HEK293 (cell line): ENCODE results near the gene AMMECR1.

Experiments used
- CTCF ChIA-PET: fragments of 350-600 bp; formaldehyde crosslinking; extraction: SDS; loops from one replicate; lab custom pipeline; 2021; ENCODE audit warnings: antibody characterized with exemption; lab: Yijun Ruan, JAX
- POLR2A ChIA-PET: fragments of 300-600 bp; formaldehyde crosslinking; extraction: SDS; loops from one replicate; lab custom pipeline; 2020; ENCODE audit warnings: antibody characterized with exemption, inconsistent platforms; lab: Yijun Ruan, JAX
- H3K27ac ChIP-seq: fragments of 200-500 bp; sonication (Bioruptor generic); 2 replicates; pipeline ENCODE4 v1.5.1; 2014; ENCODE audit warnings: low read depth, low read length, control low read depth, inconsistent platforms; ENCODE audit errors: extremely low read depth
- H3K36me3 ChIP-seq, 2 experiments: fragments of 200-500 bp in 1 of 2; sonication (Bioruptor generic) in 1 of 2; 1 replicate in 1 of 2; 2 replicates in 1 of 2; pipeline ENCODE4 v1.5.1; 2014 to 2017; ENCODE audit warnings: inconsistent platforms in 2 of 2, low read length in 2 of 2; ENCODE audit not compliant: control insufficient read depth in 2 of 2, insufficient read depth in 1 of 2
- H3K4me1 ChIP-seq: fragments of 200-500 bp; sonication (Bioruptor generic); 2 replicates; pipeline ENCODE4 v1.5.1; 2014; ENCODE audit warnings: mild to moderate bottlenecking, low read length, inconsistent platforms; ENCODE audit not compliant: control insufficient read depth, insufficient read depth
- H3K4me3 ChIP-seq: 2 replicates; pipeline ENCODE4 v1.5.1; 2011; ENCODE audit warnings: low read depth, mild to moderate bottlenecking, control low read depth, low read length, moderate library complexity
- H3K9me3 ChIP-seq: fragments of 200-500 bp; sonication (Bioruptor generic); 2 replicates; pipeline ENCODE4 v1.5.1; 2014; ENCODE audit warnings: low read depth, low read length, inconsistent platforms; ENCODE audit not compliant: control insufficient read depth, insufficient read depth
- BCL11A ChIP-seq: fragments of 450-650 bp; formaldehyde crosslinking; IDR thresholded peaks from 2 replicates; pipeline ENCODE4 v1.5.1; 2016; ENCODE audit warnings: low read depth, missing biosample characterization, missing genetic modification characterization
- EGR2 ChIP-seq: fragments of 450-650 bp; formaldehyde crosslinking; IDR thresholded peaks from 2 replicates; pipeline ENCODE4 v1.5.1; 2016; ENCODE audit warnings: low read depth, missing biosample characterization, missing genetic modification characterization
- HOXC10 ChIP-seq: sonication (generic); formaldehyde crosslinking; IDR thresholded peaks from 2 replicates; pipeline ENCODE4 v1.8.1; 2023; ENCODE audit warnings: mild to moderate bottlenecking, missing genetic modification reagents
- KLF8 ChIP-seq: fragments of 450-650 bp; formaldehyde crosslinking; IDR thresholded peaks from 2 replicates; pipeline ENCODE4 v1.5.1; 2016; ENCODE audit warnings: missing biosample characterization, missing genetic modification characterization
- PRDM1 ChIP-seq: fragments of 450-650 bp; formaldehyde crosslinking; IDR thresholded peaks from 2 replicates; pipeline ENCODE4; 2016; ENCODE audit warnings: missing biosample characterization, missing genetic modification characterization
- YY1 ChIP-seq: fragments of 450-650 bp; formaldehyde crosslinking; IDR thresholded peaks from 2 replicates; pipeline ENCODE4 v1.5.1; 2018; ENCODE audit warnings: missing biosample characterization, missing genetic modification characterization
- ZBTB8A ChIP-seq: fragments of 450-650 bp; formaldehyde crosslinking; IDR thresholded peaks from 2 replicates; pipeline ENCODE4 v1.5.1; 2016; ENCODE audit warnings: missing biosample characterization, missing genetic modification characterization
- ZNF155 ChIP-seq: fragments of 450-650 bp; formaldehyde crosslinking; IDR thresholded peaks from 2 replicates; pipeline ENCODE4 v1.5.1; 2016; ENCODE audit warnings: missing biosample characterization, missing genetic modification characterization
- ZNF169 ChIP-seq: fragments of 450-650 bp; formaldehyde crosslinking; IDR thresholded peaks from 2 replicates; pipeline ENCODE4 v1.5.1; 2016; ENCODE audit warnings: missing biosample characterization, missing genetic modification characterization
- ZNF24 ChIP-seq: fragments of 450-650 bp; formaldehyde crosslinking; IDR thresholded peaks from 2 replicates; pipeline ENCODE4 v1.5.1; 2016; ENCODE audit warnings: missing biosample characterization, missing genetic modification characterization
- ZNF248 ChIP-seq: fragments of 450-650 bp; formaldehyde crosslinking; IDR thresholded peaks from 2 replicates; pipeline ENCODE4 v1.5.1; 2017; ENCODE audit warnings: missing biosample characterization, missing genetic modification characterization
- ZNF266 ChIP-seq: fragments of 450-650 bp; formaldehyde crosslinking; IDR thresholded peaks from 2 replicates; pipeline ENCODE4 v1.5.1; 2016; ENCODE audit warnings: missing biosample characterization, missing genetic modification characterization, low read depth
- ZNF311 ChIP-seq: fragments of 450-650 bp; formaldehyde crosslinking; IDR thresholded peaks from 2 replicates; pipeline ENCODE4 v1.5.1; 2017; ENCODE audit warnings: missing biosample characterization, missing genetic modification characterization, borderline replicate concordance
- ZNF37A ChIP-seq: fragments of 450-650 bp; IDR thresholded peaks from 2 replicates; pipeline ENCODE4 v1.5.1; 2018; ENCODE audit warnings: missing biosample characterization, missing genetic modification characterization
- ZNF549 ChIP-seq: fragments of 450-650 bp; IDR thresholded peaks from 2 replicates; pipeline ENCODE4 v1.5.1; 2018; ENCODE audit warnings: missing biosample characterization, missing genetic modification characterization, mild to moderate bottlenecking, inconsistent platforms, moderate library complexity
- ZNF561 ChIP-seq: fragments of 450-650 bp; IDR thresholded peaks from 2 replicates; pipeline ENCODE4 v1.5.1; 2018; ENCODE audit warnings: missing biosample characterization, missing genetic modification characterization, borderline replicate concordance
- ZNF580 ChIP-seq: fragments of 450-650 bp; formaldehyde crosslinking; IDR thresholded peaks from 2 replicates; pipeline ENCODE4 v1.5.1; 2016; ENCODE audit warnings: missing biosample characterization, missing genetic modification characterization
- ZNF626 ChIP-seq: fragments of 450-650 bp; sonication (Bioruptor Pico); formaldehyde crosslinking; IDR thresholded peaks from 2 replicates; pipeline ENCODE4 v1.5.1; 2018; ENCODE audit warnings: missing biosample characterization, missing genetic modification characterization, inconsistent platforms
- ZNF660 ChIP-seq: fragments of 450-650 bp; IDR thresholded peaks from 2 replicates; pipeline ENCODE4 v1.5.1; 2018; ENCODE audit warnings: missing biosample characterization, mild to moderate bottlenecking, missing genetic modification characterization
- ZNF776 ChIP-seq: fragments of 450-650 bp; formaldehyde crosslinking; IDR thresholded peaks from 2 replicates; pipeline ENCODE4 v1.5.0; 2017; ENCODE audit warnings: missing biosample characterization, missing genetic modification characterization, borderline replicate concordance
- ZNF830 ChIP-seq: fragments of 450-650 bp; IDR thresholded peaks from 2 replicates; pipeline ENCODE4 v1.5.0; 2018; ENCODE audit warnings: missing biosample characterization, missing genetic modification characterization, low read depth, mild to moderate bottlenecking, moderate library complexity
- ZSCAN16 ChIP-seq: fragments of 450-650 bp; formaldehyde crosslinking; IDR thresholded peaks from 2 replicates; pipeline ENCODE4 v1.5.1; 2016; ENCODE audit warnings: missing biosample characterization, missing genetic modification characterization
- ZSCAN30 ChIP-seq: fragments of 450-650 bp; IDR thresholded peaks from 2 replicates; pipeline ENCODE4 v1.5.1; 2018; ENCODE audit warnings: missing biosample characterization, mild to moderate bottlenecking, missing genetic modification characterization, moderate library complexity

The AMMECR1 gene

GRCh38 chrX:110224926-110225617 is 92.8 kb downstream of the AMMECR1 start:
- TF ChIP-seq ZSCAN30 (no peak), ZSCAN16 (tag by site-specific recombination) (no peak), ZNF311 (tag by site-specific recombination) (no peak), ZNF561 (no peak), KLF8 (tag by site-specific recombination) (no peak), BCL11A (no peak), ZNF24 (no peak), ZNF248 (tag by site-specific recombination) (no peak), ZNF155 (tag by site-specific recombination) (no peak), PRDM1 (tag by site-specific recombination) (no peak)
- ChIA-PET POLR2A (no interaction called here), CTCF (interaction anchor here (0.6 kb wide), 1 partner anchor 9 kb away, joined by 3 read pairs; no protein-coding TSS in a partner anchor)
- Histone ChIP-seq H3K36me3 (no peaks in the 10 kb centered on the region), H3K4me1 (no peaks in the 10 kb centered on the region), H3K27ac (no peak overlapping the region), H3K9me3 (no peaks in the 10 kb centered on the region), H3K4me3 (no peak overlapping the region)

GRCh38 chrX:110222497-110223257 is 95.2 kb downstream of the AMMECR1 start:
- Histone ChIP-seq H3K36me3 (no peaks in the 10 kb centered on the region), H3K27ac (no peak overlapping the region), H3K4me3 (no peak overlapping the region), H3K9me3 (no peaks in the 10 kb centered on the region), H3K4me1 (no peaks in the 10 kb centered on the region)
- peak; percentile 97 for TF ChIP-seq PRDM1 (tag by site-specific recombination)
- TF ChIP-seq ZNF626 (tag by site-specific recombination) = no peak
- POLR2A ChIA-PET = no interaction called here
- CTCF ChIA-PET = interaction anchor here (0.6 to 0.7 kb wide), 2 partner anchors 54 to 732 kb away, joined by 3 read pairs; no protein-coding TSS in a partner anchor

DNA sequence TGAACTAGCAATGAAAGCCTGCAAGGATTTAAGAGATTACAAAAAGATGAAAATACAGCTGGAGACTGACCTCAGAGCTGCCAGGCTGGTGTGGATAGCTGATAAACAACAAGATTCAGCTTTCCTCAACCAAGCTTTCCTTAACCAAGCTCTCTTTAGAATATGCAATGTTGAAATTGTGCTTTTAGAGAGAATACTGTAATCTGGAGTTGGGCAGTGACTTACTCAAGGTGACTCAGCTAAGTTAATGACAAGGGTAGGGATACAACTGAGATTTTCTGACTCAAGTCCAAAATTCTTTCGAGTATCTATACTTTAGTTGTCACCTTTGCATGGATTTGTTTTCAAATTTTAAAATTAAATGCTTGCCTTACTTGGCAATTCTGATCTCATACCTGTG is 98.0 kb downstream of the AMMECR1 start:
- no peak overlapping the region for H3K27ac ChIP-seq
- no peak overlapping the region for H3K4me3 ChIP-seq
- ChIA-PET POLR2A (no interaction called here), CTCF (interaction anchor here (0.6 to 1.3 kb wide), 4 partner anchors 36 to 825 kb away, joined by 3 to 5 read pairs (median 4); no protein-coding TSS in a partner anchor)
- H3K4me1 ChIP-seq = no peaks in the 10 kb centered on the region
- TF ChIP-seq ZNF660 = no peak
- H3K36me3 ChIP-seq = no peaks in the 10 kb centered on the region
- H3K9me3 ChIP-seq = no peaks in the 10 kb centered on the region

GRCh38 chrX:110218591-110218990 is 99.3 kb downstream of the AMMECR1 start:
- Histone ChIP-seq H3K4me1 (no peaks in the 10 kb centered on the region), H3K9me3 (no peaks in the 10 kb centered on the region), H3K27ac (no peak overlapping the region), H3K36me3 (no peaks in the 10 kb centered on the region)
- POLR2A ChIA-PET = no interaction called here
- TF ChIP-seq ZNF24 (no peak), ZBTB8A (no peak), ZNF580 (no peak), ZNF37A (tag by site-specific recombination) (no peak), ZNF266 (no peak), YY1 (tag by site-specific recombination) (no peak), ZNF660 (no peak), ZNF549 (tag by site-specific recombination) (no peak), EGR2 (tag by site-specific recombination) (no peak), ZNF169 (no peak), ZNF776 (tag by site-specific recombination) (no peak), ZNF830 (tag by site-specific recombination) (no peak), HOXC10 (no peak)
- TF ChIP-seq, all 188 proteins: peak for 0
- no peak overlapping the region for H3K4me3 ChIP-seq
- CTCF ChIA-PET = interaction anchor here (0.7 kb wide), 1 partner anchor 1012 kb away, joined by 3 read pairs; no protein-coding TSS in a partner anchor
